Fibroblast of mammary gland (primary cell): ENCODE results near the gene MEOX1.

Experiments
- DNase-seq: peaks from one replicate; pipeline ENCODE4 v3.0.0-alpha.2; 2010; ENCODE audit warnings: low read depth
- H3K4me3 ChIP-seq: 2 replicates; pipeline ENCODE4 v1.5.1; 2011; ENCODE audit warnings: low read depth, mild to moderate bottlenecking, low read length, moderate library complexity; ENCODE audit not compliant: control insufficient read depth
- CTCF ChIP-seq: conservative IDR thresholded peaks from 2 replicates; pipeline ENCODE4 v1.5.1; 2011; ENCODE audit warnings: low read depth, low read length, inconsistent platforms; ENCODE audit not compliant: control insufficient read depth, insufficient read depth

MEOX1 gene

GRCh38 chr17:43660816-43661493 is 767 bp downstream of the MEOX1 start:
- TF ChIP-seq CTCF: no peak
- no peak for DNase-seq
- H3K4me3 ChIP-seq: no peak overlapping the region

GRCh38 chr17:43659823-43660617 is 1.7 kb downstream of the MEOX1 start:
- H3K4me3 ChIP-seq: no peak overlapping the region
- TF ChIP-seq CTCF: no peak
- DNase-seq: no peak

GRCh38 chr17:43658900-43659299 is 2.8 kb downstream of the MEOX1 start:
- TF ChIP-seq CTCF: no peak
- H3K4me3 ChIP-seq: no peak overlapping the region
- no peak for DNase-seq

- no peak for TF ChIP-seq CTCF
- no peak overlapping the region for H3K4me3 ChIP-seq
- DNase-seq: no peak
These were observed 5.9 kb downstream of the MEOX1 start for GRCh38 chr17:43655693-43656255.

- no peak for DNase-seq
- H3K4me3 ChIP-seq: no peak overlapping the region
- no peak for TF ChIP-seq CTCF
These were observed 9.6 kb downstream of the MEOX1 start for GRCh38 chr17:43652124-43652480.

GRCh38 chr17:43650471-43650870 is 11.3 kb downstream of the MEOX1 start:
- DNase-seq: no peak
- no peak overlapping the region for H3K4me3 ChIP-seq
- TF ChIP-seq CTCF: no peak
